COLO668 (cell line): ENCODE results near the gene CDC42.
"Not testable (repeated sequence)": the region's sequence is repeated elsewhere in the genome, so short reads cannot be mapped to it uniquely, and the experiment has no call there.

Source experiments
- DNase-seq: peaks from one replicate; lab custom pipeline; 2025; ENCODE audit not compliant: unreplicated experiment; lab: John Stamatoyannopoulos, UW

The CDC42 gene

GRCh38 chr1:22052115-22053016 lies at the start of gene CDC42:
Gene CDC42 (plus strand): TSS chr1:22052709. CDS start chr1:22078479, 25,770 bp downstream.
- DNase-seq: peak; percentile 99

GRCh38 chr1:22002875-22003274 lies 49.6 kb upstream of the CDC42 start:
- not testable (repeated sequence) for DNase-seq

- DNase-seq: not testable (repeated sequence)
These were observed 48.5 kb upstream of the CDC42 start for GRCh38 chr1:22003959-22004358.

GRCh38 chr1:22005261-22006149 lies 47.0 kb upstream of the CDC42 start:
- peak; percentile 68 for DNase-seq

- DNase-seq: not testable (repeated sequence)
These were observed 45.8 kb upstream of the CDC42 start for GRCh38 chr1:22006736-22007135.

- DNase-seq: not testable (repeated sequence)
These were observed 45.2 kb upstream of the CDC42 start for GRCh38 chr1:22007262-22007661.

- not testable (repeated sequence) for DNase-seq
These were observed 42.9 kb upstream of the CDC42 start for GRCh38 chr1:22009566-22009965.

- not testable (repeated sequence) for DNase-seq
These were observed 39.8 kb upstream of the CDC42 start for GRCh38 chr1:22012752-22013151.

GRCh38 chr1:22014575-22015206 lies 37.8 kb upstream of the CDC42 start:
- not testable (repeated sequence) for DNase-seq

GRCh38 chr1:22018583-22019559 lies 33.6 kb upstream of the CDC42 start:
- DNase-seq: no peak

- DNase-seq: no peak
These were observed 31.4 kb upstream of the CDC42 start for GRCh38 chr1:22021061-22021460.

GRCh38 chr1:22024485-22025367 lies 27.8 kb upstream of the CDC42 start:
- peak; percentile 74 for DNase-seq

GRCh38 chr1:22025368-22026155 lies 26.9 kb upstream of the CDC42 start:
- DNase-seq: peak; percentile 89

- no peak for DNase-seq
These were observed 25.6 kb upstream of the CDC42 start for GRCh38 chr1:22026924-22027289.

- no peak for DNase-seq
These were observed 22.5 kb upstream of the CDC42 start for GRCh38 chr1:22030057-22030456.

- DNase-seq: no peak
These were observed 22.0 kb upstream of the CDC42 start for GRCh38 chr1:22030473-22030872.

GRCh38 chr1:22031214-22031962 lies 21.1 kb upstream of the CDC42 start:
- DNase-seq: no peak

GRCh38 chr1:22034834-22035233 lies 17.7 kb upstream of the CDC42 start:
- not testable (repeated sequence) for DNase-seq
